HL-60 (cell line): ENCODE data around the gene MYO9B.

Experiments used
- DNase-seq, 2 experiments: peaks; one replicate each; pipeline ENCODE4 v3.0.0-alpha.2; 2010 to 2020; ENCODE audit warnings: low read depth in 1 of 2, low spot score in 1 of 2
- H3K27ac ChIP-seq: fragments of 250-450 bp; sonication (Bioruptor Pico); replicated peaks from 2 replicates; pipeline ENCODE4 v1.5.1; 2020; ENCODE audit warnings: mild to moderate bottlenecking, moderate library complexity
- H3K27me3 ChIP-seq: fragments of 250-450 bp; sonication (Bioruptor Pico); 2 replicates; pipeline ENCODE4 v1.5.1; 2021; ENCODE audit warnings: mild to moderate bottlenecking, moderate library complexity; ENCODE audit not compliant: insufficient read depth, poor library complexity, severe bottlenecking
- H3K4me3 ChIP-seq: replicated peaks from 2 replicates; pipeline ENCODE4 v1.5.1; 2011; ENCODE audit warnings: mild to moderate bottlenecking, control low read depth, low read length; ENCODE audit not compliant: insufficient read depth
- GABPA ChIP-seq: IDR thresholded peaks from 2 replicates; pipeline ENCODE4 v1.6.1; 2012; ENCODE audit warnings: low read depth
- POLR2AphosphoS5 ChIP-seq: IDR thresholded peaks from 2 replicates; pipeline ENCODE4 v1.6.1; 2012; ENCODE audit warnings: low read depth
- SPI1 ChIP-seq: IDR thresholded peaks from 2 replicates; pipeline ENCODE4 v1.6.1; 2012; ENCODE audit warnings: low read depth, mild to moderate bottlenecking, borderline replicate concordance
- TF ChIP-seq, protein P1 (sequence below): IDR thresholded peaks from one replicate; pipeline ENCODE4 v1.5.1; 2011; ENCODE audit warnings: low read length, control low read depth, inconsistent platforms; ENCODE audit not compliant: insufficient read depth
- TF ChIP-seq, protein P2 (sequence below): IDR thresholded peaks from 2 replicates; pipeline ENCODE4 v1.6.1; 2012; ENCODE audit warnings: low read depth; ENCODE audit not compliant: insufficient replicate concordance

Gene MYO9B

DNA sequence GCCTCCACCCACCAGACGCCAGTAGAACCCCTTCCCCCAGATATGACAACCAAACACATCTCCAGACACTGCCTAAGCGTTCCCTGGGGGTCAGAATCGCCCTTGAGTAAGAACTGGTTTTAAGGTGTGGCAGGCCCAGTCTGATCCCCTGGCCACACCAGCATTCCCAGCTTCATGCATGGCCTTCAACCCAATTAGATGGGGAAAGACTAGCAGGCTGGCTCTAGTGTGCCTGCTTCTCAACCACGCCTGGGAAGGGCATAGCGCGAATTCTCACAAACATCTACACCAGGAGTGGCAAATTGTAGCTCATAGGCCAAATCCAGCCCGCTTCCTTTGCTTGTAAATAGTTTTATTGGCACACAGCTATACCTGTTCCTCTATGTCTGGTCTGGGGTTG is 13.9 kb upstream of the MYO9B start:
- no peaks in the 10 kb centered on the region for H3K27me3 ChIP-seq
- H3K4me3 ChIP-seq: no peak overlapping the region
- H3K27ac ChIP-seq: no peak overlapping the region
- no peak for DNase-seq
- TF ChIP-seq, protein P1, sequence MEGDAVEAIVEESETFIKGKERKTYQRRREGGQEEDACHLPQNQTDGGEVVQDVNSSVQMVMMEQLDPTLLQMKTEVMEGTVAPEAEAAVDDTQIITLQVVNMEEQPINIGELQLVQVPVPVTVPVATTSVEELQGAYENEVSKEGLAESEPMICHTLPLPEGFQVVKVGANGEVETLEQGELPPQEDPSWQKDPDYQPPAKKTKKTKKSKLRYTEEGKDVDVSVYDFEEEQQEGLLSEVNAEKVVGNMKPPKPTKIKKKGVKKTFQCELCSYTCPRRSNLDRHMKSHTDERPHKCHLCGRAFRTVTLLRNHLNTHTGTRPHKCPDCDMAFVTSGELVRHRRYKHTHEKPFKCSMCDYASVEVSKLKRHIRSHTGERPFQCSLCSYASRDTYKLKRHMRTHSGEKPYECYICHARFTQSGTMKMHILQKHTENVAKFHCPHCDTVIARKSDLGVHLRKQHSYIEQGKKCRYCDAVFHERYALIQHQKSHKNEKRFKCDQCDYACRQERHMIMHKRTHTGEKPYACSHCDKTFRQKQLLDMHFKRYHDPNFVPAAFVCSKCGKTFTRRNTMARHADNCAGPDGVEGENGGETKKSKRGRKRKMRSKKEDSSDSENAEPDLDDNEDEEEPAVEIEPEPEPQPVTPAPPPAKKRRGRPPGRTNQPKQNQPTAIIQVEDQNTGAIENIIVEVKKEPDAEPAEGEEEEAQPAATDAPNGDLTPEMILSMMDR: no peak
- TF ChIP-seq POLR2AphosphoS5 (no peak), SPI1 (no peak), GABPA (no peak)
- TF ChIP-seq, protein P2, sequence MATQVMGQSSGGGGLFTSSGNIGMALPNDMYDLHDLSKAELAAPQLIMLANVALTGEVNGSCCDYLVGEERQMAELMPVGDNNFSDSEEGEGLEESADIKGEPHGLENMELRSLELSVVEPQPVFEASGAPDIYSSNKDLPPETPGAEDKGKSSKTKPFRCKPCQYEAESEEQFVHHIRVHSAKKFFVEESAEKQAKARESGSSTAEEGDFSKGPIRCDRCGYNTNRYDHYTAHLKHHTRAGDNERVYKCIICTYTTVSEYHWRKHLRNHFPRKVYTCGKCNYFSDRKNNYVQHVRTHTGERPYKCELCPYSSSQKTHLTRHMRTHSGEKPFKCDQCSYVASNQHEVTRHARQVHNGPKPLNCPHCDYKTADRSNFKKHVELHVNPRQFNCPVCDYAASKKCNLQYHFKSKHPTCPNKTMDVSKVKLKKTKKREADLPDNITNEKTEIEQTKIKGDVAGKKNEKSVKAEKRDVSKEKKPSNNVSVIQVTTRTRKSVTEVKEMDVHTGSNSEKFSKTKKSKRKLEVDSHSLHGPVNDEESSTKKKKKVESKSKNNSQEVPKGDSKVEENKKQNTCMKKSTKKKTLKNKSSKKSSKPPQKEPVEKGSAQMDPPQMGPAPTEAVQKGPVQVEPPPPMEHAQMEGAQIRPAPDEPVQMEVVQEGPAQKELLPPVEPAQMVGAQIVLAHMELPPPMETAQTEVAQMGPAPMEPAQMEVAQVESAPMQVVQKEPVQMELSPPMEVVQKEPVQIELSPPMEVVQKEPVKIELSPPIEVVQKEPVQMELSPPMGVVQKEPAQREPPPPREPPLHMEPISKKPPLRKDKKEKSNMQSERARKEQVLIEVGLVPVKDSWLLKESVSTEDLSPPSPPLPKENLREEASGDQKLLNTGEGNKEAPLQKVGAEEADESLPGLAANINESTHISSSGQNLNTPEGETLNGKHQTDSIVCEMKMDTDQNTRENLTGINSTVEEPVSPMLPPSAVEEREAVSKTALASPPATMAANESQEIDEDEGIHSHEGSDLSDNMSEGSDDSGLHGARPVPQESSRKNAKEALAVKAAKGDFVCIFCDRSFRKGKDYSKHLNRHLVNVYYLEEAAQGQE: no peak

DNA sequence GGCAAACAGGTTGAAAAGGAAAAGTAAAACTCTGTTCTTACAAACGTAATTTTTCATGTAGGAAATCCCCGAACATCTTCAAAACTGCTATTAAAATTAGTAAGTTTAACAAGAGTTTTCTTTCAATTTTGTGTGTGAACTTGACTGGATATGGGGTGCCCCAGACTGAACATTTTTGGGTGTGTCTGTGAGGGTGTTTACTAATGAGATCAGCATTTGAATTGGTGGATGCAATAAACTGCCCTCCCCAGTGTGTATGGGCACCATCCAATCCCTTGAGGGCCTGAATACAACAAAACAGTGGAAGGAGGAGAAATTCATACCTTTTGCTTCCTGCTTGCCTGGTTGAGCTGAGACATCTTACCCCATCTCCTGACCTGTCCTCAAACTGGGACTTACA is 12.1 kb upstream of the MYO9B start:
- no peak overlapping the region for H3K4me3 ChIP-seq
- H3K27ac ChIP-seq: no peak overlapping the region
- no peak for DNase-seq
- H3K27me3 ChIP-seq: no peaks in the 10 kb centered on the region
- TF ChIP-seq GABPA (no peak), SPI1 (no peak), POLR2AphosphoS5 (no peak)
- TF ChIP-seq, protein P2: no peak
- TF ChIP-seq, protein P1: no peak

DNA sequence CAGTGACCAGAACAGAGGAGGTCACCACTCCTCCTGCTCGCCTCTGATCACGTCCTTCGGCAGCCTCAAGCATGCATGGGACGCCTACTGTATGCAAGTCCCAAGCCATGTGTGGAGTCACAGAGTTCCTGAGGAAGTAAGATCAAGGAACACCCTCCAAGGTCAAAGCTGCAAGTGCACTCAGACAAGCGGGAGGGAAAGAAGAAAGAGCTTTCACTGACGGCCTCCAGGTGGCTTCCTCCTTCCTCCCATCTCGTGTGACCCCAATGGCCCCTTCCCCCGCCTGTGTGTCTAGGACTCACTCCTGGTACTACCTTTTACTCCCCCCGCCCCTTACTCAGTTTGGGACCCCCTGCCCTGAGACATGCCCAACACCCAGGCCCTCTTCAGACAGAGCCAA is 6.4 kb upstream of the MYO9B start:
- no peak overlapping the region for H3K27ac ChIP-seq
- DNase-seq: no peak
- H3K27me3 ChIP-seq: no peaks in the 10 kb centered on the region
- no peak overlapping the region for H3K4me3 ChIP-seq
- TF ChIP-seq POLR2AphosphoS5 (no peak), SPI1 (no peak), GABPA (no peak)
- TF ChIP-seq, protein P2: no peak
- TF ChIP-seq, protein P1: no peak
